GM23338 (cell line): ENCODE measurements around the gene RPS15A. TPM values are rescaled to one million over a fixed set of nuclear protein-coding genes. Genes with fewer than 3 reads are reported as not detected.

Source experiments
- polyA plus RNA-seq: library from polyadenylated mRNA; unstranded; fragments of >200 nt; fragmentation: Nextera tagmentation; extraction: Ambion mirVana; gene quantifications from 2 replicates; pipeline ENCODE4 v1.2.1, GENCODE V29; 2016
- total RNA-seq: library from RNA; depleted of rRNA; stranded (reverse); fragments of >200 nt; shearing (Covaris generic); gene quantifications from 2 replicates; pipeline ENCODE4 v1.2.3, GENCODE V29; 2014; rRNA removed

The RPS15A gene
- total and polyA plus RNA-seq, 2 experiments from 2014 or later: 2,163 to 2,171 TPM

Other genes starting within 250 kb of the RPS15A start
- 77.9 and 95.6 TPM in 2 replicates for gene NOMO2, start 228.2 kb downstream of the RPS15A start, total RNA-seq
- 58.7 and 59.2 TPM in 2 replicates for gene NOMO2, start 228.2 kb downstream of the RPS15A start, polyA plus RNA-seq
- 250 and 270 TPM in 2 replicates for gene ARL6IP1, start 11.2 kb upstream of the RPS15A start, total RNA-seq
- 160 and 192 TPM in 2 replicates for gene ARL6IP1, start 11.2 kb upstream of the RPS15A start, polyA plus RNA-seq
- gene SMG1, start 136.1 kb upstream of the RPS15A start, total RNA-seq: 93.5 and 119 TPM in 2 replicates
- gene SMG1, start 136.1 kb upstream of the RPS15A start, polyA plus RNA-seq: 18.2 and 18.6 TPM in 2 replicates
- gene TMC7, start 193.6 kb upstream of the RPS15A start, total RNA-seq: 2.4 TPM in 2 replicates
- gene TMC7, start 193.6 kb upstream of the RPS15A start, polyA plus RNA-seq: 0.75 and 1.7 TPM in 2 replicates